SHP77 treated with DMSO at 0.1 percent for 48 hours (cell line): ENCODE results near the gene LCP1.
"Not testable (repeated sequence)": the region's sequence is repeated elsewhere in the genome, so short reads cannot be mapped to it uniquely, and the experiment has no call there.

Experiments used
- DNase-seq: peaks from one replicate; lab custom pipeline; 2025; lab: John Stamatoyannopoulos, UW

LCP1 gene, protein sequence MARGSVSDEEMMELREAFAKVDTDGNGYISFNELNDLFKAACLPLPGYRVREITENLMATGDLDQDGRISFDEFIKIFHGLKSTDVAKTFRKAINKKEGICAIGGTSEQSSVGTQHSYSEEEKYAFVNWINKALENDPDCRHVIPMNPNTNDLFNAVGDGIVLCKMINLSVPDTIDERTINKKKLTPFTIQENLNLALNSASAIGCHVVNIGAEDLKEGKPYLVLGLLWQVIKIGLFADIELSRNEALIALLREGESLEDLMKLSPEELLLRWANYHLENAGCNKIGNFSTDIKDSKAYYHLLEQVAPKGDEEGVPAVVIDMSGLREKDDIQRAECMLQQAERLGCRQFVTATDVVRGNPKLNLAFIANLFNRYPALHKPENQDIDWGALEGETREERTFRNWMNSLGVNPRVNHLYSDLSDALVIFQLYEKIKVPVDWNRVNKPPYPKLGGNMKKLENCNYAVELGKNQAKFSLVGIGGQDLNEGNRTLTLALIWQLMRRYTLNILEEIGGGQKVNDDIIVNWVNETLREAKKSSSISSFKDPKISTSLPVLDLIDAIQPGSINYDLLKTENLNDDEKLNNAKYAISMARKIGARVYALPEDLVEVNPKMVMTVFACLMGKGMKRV

DNA sequence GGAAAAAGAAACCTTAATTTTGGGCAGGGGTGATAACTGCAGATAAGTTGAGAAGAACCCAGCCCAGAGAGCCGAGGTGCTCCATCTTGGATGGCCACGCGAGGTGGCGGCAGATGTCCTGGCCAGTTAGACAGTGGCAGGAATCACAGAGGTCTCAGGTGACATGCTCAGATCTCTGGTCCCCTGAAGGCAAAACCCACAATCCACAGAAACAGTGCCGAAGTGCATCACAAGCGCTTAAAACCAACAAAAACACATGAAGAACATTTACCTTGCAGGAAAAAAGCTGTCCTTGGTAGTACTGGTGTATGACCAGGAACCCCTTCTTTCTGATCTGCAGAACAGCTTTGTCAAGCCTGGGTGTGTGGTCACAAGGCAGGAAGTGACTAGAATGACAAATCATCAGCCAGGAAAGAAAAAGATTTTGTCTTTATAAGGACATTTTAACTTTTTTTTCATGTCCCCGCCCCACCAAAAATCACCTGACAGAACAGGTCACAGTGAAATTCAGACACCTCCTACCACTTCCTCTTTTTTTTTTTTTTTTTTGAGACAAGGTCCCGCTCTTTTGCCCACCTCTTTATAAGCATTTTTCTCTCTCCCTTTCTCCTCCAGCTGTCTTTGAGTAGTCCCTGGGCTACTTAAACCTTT is at the start of gene LCP1:
TSS of gene LCP1 (minus strand) at position 338 of the 651 bp plus-strand sequence. CDS start 22,515 bp downstream, outside the sequence.
- DNase-seq, result no peak

DNA sequence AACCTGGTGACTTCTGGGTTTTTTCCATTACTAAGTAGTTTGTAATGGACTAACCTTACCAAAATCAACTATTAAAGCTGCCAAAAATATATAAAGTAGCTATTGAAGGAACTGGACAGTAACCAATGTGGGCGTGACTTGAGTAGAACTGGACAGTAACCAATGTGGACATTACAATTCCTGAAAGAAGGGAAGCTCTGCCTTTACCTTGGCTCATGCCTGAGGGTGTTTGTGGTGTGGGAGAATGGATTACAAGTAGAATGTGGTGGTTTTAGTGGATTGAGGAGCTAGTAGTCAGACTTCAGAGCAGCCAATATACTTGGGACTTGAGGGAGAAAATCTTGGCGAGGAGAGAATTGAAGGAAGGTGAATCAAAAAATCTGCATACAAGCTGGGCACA is 47.3 kb upstream of the LCP1 start:
- DNase-seq, result no peak

DNA sequence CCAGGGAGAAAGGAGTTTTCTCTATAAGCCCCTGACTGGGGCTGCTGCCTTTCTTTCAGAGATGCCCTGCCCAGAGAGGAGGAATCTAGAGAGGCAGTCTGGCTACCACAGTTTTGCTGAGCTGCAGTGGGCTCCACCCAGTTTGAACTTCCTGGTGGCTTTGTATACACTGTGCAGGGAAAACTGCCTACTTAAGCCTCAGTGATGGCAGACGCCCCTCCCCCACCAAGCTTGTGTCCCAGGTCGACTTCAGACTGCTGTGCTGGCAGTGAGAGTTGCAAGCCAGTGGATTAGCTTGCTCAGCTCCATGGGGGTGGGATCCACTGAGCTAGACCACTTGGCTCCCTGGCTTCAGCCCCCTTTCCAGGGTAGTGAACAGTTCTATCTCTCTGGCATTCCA is 38.3 kb upstream of the LCP1 start:
- not testable (repeated sequence) for DNase-seq

DNA sequence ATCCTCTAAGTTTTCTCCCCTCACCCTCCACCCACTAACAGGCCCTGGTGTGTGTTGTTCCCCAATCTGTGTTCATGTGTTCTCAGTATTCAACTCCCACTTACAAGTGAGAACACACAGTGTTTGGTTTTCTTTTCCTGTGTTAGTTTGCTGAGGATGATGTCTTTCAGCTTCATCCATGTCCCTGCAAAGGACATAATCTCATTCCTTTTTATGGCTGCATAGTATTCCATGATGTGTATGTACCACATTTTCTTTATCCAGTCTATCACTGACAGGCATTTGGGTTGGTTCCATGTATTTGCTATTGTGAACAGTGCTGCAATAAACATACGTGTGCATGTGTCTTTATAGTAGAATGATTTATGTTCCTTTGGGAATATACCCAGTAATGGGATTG is 32.8 kb upstream of the LCP1 start:
- not testable (repeated sequence) for DNase-seq

DNA sequence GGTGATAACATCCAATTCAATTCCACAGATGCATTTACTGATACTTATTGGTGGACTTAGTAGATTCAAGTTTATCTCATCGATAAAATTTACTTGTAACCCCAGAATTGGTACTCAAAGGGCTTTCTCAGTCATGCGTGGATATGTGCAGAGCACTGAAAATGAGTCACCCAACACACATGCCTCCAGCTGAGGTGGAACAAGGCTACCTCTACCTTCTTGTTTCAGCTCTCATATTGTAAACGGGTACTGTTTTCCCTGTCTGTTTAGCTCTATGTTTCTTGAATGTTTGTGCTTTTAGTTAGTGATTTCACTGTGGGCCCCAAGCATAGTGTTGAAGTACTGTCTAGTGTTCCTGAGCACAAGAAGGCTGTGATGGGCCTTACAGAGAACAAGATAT is 31.3 kb upstream of the LCP1 start:
- no peak for DNase-seq

DNA sequence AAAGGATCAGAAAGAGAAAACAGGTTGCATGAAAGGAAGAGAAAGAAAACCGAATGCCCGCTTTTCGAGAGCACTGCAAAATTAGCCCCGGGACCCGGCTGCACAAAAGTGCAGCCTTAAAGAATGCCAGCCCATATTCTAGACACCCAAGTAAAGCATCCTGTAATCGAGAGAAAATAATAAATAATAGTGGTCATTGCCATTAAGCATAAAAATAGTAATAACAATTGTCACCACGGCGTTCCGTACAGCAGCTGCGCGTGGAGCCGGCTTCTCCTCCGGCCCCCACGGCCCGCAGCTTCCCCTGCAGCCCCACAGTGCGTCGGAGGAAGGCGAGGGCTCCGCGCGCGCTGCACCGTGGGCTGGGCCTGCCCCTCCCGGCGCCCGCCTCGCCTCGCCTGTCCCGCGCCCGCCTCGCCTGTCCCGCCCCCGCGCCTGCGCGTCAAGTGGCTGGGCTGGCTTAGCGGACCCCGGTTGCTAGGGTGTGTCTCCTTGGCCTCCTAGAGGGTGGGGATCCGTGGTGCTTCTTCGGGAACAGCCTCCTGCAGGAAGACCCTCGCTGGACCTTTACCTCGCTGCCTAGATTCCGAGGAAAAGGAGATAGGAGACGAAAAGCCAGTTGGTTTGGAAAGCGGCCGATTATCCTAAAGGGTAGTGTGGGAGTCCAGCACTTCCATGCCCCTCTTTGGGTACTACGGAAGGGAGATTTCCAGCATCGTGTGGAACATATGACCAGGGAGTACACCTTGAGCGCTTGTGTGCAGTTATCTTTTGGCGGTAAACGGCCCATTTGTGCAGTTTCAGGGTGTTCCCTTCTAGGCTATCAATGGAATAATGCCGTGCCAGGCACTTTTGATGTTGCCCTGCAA is 29.7 kb upstream of the LCP1 start, which contains the start of gene LRRC63:
TSS of gene LRRC63 (plus strand) at position 446 of the 869 bp plus-strand sequence. CDS start 1,107 bp downstream, outside the sequence.
- DNase-seq, result no peak

DNA sequence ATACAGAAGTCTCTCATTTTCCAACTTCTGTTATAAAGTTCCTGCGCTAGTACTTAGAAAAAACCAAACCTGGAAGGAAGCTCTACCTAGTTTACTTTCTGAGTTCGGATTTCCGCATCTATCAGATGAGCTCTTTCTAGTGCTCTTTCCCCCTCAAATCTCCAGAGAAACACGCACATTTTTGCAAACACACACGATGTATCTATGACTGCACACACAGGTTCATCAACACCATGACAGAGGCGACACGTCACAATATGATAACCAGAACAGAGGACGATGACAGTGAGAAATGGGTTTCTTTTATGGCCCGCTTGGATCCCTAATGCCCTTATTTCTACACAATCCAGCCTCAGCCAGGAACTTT is 29.1 kb upstream of the LCP1 start:
- DNase-seq, result no peak

DNA sequence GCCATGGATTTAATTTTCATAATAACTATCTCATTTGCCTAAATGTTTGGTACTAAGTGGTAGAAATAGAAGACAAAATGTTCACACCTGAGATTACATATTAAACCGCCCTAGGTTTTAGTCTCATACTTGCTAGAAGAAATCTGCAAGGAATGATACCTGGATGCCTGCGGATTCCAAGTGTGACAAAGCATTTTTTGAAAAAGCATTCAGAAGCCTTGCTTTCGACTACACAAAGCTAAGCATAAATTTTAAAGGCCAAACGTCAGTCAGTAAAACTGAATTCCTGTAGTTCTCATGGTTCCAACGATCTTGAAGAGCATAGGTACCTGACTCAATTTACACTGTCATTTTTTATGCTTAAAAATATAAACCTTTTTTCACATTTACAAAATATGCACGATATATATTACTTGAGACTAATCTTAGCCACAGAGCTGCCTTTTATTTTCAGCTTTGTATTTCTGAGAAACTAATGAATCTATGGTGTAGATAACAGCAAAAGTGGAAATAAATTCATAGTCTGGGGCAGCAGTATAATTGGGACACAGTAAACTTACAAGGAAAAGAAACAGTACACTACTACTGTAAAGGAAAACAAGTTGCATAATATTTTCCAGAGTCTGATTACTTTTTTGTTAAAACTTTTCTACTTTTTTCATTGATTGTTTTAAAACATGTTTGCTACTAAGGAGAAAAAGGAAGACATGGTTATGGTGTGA is 28.5 kb upstream of the LCP1 start:
- DNase-seq, result no peak

DNA sequence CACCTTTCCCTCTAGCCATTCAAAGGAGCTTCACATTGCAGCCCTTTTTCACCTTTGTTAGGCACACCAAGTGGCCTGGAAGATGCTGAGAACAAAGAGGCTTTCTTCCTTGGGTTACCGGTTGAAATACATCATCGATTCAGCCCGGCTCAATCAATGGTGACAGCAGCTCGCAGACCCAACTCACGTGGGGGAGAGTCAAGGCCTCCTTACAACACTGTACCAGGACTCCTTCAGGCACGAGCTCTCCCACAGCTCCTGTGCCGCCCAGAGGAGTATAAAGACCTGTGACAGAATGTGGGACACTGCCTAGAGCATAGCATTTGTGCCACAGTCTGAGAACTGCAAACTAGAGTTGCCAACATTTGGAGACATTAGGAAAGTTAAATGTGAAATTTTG is 25.9 kb upstream of the LCP1 start:
- no peak for DNase-seq

DNA sequence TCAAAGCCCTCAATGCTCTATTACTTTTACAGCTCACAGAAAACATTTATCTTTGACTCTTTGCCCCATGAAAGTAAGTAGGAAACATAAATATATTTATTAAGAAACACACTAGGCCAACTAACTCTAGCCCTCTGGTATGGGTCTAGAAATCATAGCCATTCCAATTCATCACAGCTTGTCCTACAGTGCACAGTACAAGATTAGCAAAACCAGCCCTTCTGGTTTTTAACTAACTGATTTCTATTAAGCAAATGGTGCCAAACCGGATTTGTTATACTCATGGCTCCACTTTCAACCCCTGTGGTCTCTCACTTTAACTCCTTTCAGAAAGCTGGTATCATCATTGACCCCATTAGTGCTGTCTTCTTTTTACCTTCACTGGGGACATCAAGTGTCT is 24.2 kb upstream of the LCP1 start:
- no peak for DNase-seq

DNA sequence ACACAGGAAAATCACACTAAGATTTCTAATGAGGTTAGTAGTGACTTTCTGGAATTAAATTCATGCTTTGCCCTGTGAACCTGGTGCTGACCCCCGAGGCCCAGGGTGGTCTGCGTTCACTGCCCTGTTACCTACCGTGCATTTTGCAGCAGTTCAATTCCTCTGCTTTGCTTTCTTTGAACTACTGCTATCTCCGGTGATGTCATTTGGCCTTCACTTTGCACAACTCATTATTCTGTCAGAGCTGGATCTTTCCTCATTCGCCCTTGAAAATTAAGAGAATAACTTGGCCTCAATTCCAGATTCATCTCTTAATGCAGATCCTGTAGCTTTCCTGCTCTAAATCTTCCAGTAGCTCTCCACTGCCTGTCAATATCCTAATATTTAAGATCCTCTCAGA is 21.0 kb upstream of the LCP1 start:
- DNase-seq, result no peak

DNA sequence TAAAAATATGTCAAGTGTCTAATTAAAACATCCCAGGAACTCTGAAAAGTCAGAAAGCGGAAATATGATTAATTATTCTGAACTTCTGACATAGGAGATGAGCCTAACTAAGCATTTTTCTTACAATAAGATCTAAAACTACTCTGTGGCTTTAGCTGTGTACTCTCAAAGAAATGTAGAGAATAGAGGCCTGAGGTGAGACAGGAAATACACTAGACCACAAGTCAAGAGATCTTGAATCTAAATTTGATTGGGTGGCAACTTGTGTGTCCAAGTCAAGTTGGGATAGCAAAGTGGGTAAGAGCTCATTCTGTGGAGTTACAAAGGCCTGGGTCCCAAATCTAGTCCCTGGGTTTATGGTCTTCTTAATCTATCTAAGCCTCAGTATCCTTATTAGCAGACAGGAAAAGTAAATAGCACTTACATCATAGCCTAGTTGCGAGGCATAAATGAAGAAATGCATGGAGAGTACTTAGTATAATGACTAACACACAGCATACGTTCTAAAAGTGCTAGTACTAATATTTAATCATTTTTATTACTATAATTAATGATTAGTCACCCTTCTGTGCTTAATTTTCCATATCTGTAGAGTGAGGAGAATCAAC is 20.3 kb upstream of the LCP1 start:
- DNase-seq, result no peak

DNA sequence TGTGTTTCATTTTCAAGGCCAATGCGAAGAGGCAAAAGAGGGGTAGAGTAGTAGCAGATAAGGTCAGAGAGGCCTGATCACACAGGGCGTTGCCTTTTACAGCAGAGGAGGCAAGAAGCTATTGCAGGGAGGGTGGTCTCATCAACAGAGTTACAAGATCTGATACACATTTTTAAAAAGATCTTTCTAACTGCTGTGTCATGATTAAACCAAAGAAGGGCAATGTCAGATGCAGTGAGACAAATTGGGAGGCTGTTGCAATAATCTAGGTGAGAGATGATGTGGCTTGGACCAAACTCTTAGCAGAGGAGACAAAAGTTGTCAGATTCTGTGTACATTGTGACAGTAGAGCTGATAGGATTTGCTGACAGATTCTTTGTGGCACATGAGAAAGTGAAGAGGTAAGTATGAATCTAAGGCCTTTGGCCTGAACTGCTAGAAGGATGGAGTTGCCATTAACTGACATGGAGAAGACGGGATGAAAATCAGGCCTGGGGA is 16.8 kb upstream of the LCP1 start:
- DNase-seq, result no peak

DNA sequence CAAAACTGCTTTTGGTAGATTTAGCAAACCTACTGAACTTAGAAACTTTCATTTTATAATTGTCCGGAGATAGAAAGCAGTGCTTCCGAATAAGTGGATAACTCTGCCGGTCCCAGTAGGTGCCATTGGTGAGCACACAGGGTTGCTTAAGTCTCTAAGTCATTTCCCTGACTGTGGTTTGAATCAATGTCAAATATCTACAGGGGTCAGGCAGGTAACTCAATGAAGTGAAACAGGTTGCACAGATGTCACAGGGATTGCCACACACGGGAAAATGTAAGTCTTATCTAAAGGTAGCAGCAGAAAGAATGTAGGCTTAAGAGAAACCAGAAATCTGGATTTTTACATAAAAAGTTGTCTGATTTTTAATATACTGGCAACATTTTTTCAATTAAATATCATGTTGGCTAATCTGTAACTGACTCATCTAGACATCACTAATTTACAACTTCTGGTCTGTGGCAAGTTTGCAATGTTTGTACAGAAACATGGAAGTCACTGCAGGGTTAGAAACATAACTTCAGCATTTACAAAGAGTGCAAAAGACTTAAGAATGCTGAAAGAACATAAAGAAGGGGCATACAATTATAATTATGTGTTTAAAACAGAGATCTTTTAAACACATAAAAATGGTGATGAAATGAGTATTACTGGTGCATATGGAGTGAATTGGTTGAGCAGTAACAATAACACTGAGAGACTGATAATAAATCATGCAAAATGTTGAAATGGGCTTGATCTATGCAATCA is 15.5 kb upstream of the LCP1 start:
- no peak for DNase-seq

DNA sequence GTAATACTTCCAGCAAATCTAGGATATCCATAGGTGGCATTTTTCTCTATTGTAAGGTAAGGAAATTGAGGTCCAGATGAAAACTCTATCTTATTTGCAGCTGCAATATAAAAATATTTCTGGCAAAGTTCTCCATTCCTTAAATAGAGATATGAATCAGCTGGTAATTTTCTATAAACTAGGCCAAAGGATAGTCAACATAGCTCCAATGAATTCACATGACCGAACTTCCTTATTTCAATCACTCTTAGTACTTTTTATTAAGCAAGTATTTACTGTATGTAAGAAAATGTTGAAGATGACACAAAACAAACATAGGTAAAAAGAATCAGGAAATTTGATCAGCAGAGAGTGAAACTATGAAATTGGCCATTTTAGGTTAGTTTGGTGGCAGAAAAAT is 13.0 kb upstream of the LCP1 start:
- DNase-seq, result no peak

DNA sequence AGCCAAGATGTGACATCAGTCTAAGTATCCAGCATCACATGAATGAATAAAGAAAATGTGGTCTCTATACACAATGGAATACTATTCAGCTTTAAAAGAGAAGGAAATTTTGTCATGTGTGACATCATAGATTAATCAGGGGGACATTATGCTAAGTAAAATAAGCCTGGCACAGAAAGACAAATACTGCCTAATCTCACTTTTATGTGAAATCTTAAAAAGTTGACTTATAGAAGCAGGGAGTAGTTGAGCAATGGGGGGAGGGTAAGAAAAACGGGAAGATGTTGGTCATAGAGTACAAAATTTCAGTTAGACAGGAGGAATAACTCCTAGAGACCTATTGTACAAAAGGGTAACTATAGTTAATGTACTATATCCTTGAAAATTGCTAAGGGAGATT is 10.4 kb upstream of the LCP1 start:
- no peak for DNase-seq

DNA sequence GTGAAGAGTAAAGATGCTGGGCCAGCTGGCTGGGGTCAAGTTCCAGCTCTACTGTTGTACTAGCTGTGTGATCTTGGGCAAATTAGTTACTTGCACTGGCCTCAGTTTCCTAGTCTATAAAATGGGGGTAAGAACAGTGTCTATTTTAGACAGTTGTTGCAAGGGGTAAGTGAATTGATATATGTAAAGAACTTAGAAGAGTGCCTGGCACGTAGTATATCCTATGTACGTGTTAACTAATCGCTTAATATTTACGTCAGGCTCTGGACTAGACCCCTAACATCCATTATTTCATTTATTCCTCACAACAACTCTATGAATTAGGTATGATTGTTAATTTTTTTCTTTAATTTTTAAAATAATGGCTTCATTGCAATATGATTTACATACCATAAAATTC is 3.7 kb upstream of the LCP1 start:
- no peak for DNase-seq

DNA sequence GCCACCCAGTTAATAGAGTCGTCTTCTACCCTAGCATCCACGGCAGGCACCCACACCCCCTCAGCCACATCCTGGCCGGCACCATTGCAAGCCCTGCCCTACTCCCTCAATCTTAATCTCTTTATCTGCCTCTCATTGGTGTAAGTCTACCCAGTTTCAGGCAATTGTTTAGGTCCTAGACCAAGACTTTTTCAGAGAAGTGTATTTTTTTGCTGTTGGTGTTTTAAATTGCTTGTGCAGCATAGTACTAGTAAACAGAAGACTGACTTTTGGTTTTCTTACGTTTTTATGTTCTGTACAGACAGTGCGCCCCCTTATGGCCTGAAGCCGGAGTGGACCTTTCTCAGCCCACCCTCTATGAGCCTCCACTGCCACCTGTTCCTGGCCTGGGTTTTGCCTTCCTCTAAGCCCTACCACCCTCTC is 2.3 kb upstream of the LCP1 start:
- no peak for DNase-seq

DNA sequence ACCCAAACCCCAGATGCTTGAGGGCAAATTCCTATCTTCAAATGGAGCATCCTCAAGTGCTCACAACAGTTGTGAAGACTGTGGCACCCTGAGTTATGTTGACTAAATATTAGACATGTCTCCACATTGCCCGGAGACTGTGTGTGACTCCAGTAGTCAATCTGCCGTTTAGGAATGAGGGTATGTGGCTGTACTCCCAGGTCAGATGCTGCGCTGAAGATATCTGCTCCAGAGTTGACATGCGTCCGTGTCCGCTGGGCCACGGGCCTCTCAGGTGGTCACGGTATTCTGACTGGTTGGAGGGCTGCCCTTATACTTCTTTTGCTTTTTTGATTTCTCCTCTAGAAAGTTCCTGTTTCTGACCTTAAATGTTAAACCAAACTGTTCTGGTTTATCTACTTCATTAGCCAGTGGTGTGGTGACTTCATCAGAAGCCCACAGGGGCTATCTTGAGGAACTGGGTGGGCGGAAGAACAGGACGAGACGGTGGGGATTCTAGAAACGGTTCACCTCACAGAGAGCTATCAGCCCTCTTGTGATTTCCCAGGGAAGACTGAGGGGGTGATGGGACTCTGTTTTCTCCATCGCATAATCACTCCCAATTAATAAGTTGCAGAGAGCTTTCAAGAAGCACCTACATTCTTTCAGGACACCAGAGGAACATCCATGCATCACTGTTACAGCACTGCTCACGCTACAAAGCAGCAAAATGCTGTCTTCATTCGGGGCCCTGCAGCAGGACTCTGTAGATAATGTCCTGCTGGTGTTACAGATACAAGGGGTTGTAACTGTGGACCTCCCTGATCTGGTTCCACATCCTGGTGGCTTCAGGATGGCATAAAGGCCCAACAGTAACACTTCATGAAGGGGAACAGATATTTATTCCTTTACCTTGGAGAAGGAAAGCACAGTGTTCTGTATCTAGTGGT is 1.3 kb upstream of the LCP1 start:
- DNase-seq, result no peak
